DMS53 treated with DMSO at 0.1 percent for 48 hours (cell line): ENCODE measurements around the gene TANK.
"Not testable (repeated sequence)": the region's sequence is repeated elsewhere in the genome, so short reads cannot be mapped to it uniquely, and the experiment has no call there.

Experiments used
- DNase-seq: peaks from one replicate; lab custom pipeline; 2025; ENCODE audit not compliant: unreplicated experiment; lab: John Stamatoyannopoulos, UW

The TANK gene

DNA sequence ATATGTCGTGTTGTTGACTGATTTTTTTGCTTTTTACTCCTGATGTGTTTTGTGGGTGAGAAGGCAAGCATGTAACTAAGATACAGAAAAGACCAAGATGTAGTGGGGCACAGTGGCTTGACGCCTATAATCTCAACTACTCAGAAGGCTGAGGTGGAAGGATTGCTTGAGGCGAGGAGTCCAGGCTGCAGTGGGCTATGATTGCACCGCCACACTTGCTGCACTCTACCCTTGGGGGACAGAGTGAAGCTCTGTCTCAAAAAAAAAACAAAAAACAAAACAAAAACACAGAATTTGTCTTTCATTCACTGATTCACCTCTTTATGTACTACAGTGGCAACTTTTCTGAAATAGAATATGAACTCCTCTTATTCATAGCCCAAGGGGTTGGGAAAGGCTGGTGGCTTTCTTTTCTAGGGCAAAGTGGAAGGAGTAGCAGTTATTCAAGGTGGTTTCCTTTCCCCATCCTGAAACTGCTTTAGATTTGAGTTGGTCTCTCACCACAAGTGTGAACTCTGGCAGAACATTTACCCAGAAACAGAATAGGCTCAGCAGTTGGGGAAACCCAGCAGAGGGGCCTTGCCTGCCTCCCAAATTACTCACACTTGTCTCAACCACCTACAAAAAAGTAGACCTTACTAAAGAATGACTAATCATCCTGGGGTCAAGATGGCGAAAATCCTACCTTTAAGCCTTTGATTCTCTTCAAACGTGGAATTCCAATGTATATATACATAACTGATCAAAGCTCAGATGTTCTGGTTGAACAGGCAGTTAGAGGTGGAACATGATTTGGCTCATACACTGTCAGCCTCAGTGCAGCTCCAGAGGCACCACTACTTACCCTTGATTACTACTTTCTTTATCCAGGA lies 6.5 kb downstream of the TANK start:
- DNase-seq, result no peak

DNA sequence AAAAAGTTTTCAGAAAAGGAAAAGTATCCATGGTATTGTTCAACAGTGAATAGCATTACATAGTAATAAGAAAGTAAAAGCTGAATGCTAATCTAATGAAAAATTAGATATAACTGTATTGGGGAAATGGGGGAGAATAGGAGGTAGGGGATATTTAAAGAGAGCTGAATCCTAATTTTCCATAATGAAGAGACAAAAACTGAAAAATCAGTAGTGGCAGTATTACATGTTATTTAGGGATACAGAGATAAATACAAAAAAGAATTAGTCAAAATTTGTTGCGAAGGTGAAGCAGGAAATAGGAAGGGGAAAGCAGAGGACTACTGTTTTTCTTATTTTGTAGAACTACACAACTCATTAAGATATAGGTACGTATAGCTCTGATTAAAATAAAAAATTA lies 9.1 kb downstream of the TANK start:
- DNase-seq, result no peak

DNA sequence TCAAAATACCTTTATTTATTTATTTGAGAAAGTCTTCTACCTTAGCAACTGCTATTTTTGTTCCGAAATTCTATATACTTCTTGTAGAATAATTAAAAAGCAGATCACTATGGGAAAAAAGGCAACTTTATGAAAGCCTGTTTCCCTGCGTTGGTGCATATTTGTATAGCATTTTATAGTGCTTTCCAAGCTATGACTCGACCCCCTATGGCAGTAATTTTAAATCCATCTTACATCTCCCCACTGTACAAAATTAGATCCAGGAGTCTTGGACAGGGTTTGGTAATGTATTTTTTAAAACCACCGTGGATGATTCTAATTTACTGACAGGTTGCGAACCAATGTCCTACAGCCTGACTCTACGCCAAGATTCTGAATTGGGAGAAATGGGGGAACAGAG lies 10.1 kb downstream of the TANK start:
- DNase-seq, result no peak

DNA sequence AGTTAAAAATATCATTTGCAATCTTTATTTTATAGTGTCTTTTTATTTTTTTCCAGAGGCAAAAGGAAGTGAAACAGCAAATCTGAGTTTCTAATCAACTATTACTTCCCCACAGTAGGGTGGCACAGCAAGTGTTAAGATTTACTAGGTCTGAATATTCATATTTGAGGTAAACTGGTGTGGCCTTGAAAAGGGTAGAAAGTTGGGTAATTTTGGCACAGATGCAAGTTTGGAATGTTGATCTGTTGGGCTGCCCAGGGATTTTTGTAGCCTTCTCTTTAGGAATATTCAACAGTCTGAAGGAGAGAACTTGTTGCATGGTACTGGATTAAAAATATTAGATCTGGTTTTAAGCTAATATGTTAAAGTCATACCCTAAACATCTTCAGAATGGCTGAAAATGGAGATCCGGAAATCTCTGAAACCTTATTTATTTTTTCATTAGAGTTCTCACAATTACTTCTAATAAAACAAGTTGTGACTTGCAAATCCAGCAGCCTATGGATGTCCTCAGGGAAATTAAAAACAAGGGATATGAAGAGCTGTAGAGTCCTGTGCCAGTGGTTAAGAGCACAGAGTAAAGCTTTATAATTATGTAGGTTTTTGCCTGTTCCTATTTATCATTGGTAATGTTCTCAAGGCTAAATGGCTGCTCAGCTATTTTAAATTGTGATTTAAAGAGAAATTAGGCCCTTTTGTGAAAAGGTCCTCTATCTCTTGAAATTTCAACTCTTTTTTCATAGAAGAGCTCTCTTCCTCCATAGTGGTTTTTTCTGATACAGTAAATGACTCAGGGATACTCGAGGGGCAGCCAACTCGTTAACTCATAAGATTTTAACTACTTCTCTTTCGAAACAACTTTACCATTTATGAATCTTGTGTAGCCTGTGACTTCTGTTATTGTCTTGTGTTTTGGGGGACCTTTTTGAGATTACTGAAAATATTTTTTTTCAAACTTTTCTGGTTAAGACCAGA lies 11.0 kb downstream of the TANK start:
- DNase-seq, result no peak

DNA sequence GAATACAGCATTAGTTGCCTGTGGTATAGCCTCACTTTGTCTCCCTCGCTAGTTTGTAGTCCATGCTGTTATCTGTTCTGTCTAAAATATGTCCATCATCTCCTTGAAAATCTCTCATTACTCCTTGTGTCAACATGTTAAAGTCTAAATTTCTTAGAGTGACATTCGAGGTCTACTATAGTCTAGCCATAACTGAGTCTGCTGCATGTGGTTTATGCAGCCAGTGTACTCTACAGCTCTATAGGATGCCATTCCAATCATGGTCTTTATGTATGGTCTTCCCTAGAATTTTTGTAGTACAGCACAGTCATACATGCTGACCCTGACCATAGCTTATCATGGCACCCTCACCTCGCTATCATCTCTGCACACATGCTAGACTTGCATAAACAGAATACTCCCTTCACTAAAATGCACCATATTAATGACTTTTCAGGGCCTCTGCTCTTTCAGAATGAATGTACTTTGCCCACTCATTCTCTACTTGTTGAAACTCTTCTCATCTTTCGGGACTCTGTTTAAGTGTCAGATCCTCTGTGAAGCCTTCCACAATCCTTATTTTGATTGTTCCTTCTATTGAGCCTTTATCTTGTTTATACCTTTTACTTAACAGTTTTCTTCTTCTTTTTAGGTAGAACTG lies 12.8 kb downstream of the TANK start:
- DNase-seq, result no peak

DNA sequence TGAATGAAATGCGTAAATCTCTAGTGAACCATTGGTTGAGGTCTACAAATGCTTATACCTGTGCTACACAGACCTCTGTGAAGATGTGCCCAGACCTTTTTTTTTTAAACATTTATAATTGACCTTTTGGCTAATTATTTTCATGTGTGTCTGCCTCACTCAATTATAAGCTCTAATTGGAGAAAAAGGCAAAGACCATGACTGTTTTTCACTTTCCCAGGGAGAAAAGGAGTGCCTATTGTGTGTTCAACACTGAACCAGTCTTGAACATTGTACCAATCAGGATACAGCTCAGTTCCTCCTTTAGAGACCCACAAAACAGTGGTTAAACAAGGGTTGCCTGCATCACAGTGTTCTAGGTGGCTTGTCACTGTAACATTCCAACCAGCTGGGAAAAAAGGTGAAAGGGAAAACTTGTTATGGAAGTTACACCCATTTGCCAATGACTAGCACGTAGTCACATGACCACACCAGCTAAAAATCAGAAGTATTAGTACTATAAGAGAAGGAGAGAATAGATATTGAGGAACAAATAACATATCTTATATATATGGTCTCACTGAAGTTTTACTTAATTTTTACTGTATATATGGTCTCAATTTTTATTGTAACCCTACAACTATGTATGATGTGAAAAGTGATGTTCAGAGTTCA lies 13.4 kb downstream of the TANK start:
- no peak for DNase-seq

DNA sequence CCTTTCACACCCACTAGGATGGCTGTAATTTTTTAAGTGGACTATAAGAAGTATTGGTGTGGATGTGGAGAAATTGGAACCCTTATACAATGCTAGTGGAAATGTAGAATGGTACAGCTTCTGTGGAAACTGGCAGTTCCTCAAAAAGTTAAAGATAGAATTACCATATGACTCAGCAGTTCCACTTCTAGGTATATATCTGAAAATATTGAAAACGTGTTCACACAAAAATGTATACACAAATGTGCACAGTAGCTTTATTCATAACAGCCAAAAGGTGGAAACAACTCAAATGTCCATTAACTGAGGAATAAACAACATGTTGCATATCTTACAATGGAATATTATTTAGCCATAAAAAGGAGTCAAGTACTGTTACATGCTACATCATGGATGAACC lies 17.7 kb downstream of the TANK start:
- DNase-seq, result no peak

DNA sequence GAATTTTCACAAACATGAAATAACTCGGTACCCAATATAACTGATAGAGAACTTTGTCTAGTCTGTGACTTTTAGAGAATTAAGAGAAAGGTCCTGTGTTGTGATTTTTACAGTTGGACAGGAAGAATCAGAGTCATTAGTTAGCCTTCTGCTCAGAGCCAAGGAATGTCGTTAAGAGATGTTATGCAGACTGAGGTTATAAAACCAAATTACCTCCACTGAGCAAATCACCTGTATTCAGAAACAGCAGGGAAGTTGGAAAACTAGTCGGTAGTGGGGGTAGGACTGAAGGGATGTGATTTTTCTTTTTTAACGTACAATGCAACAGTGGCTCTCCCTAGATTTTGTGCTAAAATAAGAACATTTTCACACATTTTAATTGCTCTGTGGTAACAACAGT lies 18.5 kb downstream of the TANK start:
- DNase-seq, result no peak

DNA sequence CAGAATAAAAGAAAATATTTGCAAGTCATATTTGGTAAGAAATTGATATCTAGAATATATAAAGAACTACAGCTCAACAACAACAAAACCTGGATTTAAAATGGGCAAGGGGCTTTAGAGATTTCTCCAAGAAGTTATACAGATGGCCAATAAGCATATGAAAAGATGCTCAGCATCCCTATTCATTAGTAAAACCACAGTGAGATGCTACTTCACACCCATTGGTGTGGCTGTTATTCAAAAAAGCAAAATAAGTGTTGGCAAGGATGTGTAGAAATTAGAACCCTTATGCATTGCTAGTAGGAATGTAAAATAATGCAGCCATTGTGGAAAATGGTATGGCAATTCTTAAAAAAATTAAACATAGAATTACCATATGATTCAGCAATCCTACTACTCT lies 29.8 kb downstream of the TANK start:
- DNase-seq, result no peak

DNA sequence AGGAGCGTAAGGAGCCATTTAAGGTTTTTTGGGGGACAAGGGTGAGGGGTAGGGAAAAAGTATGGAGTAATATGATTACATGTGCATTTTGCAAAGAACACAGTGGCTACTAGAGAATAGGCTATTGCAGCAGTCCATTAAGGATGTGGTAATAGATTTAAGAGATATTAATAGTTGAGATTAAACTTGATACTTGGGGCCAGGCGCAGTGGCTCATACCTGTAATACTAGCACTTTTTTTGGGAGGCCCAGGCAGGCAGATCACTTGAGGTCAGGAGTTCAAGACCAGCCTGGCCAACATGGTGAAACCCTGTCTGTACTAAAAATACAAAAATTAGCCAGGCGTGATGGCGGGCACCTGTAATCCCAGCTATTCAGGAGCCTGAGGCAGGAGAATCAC lies 35.4 kb downstream of the TANK start:
- not testable (repeated sequence) for DNase-seq

DNA sequence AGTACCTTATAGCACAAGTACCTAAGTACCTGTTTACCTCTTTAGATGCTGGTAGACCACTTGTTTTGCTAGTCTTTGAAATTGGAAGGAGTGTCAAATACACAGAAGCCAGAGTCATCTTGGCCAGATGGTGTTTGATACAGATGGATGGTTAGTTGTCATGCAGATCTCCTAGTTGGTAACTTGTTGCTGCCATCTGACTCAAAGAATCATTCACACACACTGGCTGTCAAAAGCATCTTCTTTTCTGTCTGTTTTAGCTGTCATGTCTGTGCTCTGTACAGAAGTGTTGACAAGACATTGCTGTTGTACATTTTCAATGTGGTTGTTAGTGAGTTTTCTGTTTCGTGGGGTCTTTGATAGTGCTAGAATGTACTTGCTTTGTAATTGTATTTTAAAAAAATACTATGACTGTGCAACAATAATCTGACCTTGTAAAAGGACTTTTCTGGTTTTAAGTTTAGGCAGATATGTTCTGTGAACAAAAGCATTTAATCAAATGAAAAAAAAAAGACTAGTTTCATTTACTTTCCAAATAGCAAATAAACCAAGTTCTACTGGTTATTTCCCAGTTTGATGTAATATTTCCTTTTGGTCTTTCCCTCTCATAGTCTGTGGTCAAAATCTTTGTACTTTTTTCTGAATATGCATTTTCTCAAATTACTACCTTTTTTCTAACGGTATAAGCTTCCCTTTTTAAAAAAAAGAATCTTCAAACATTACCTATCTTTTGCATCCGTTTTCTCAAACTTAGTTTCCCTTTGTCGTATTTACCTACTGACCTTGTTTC lies 39.9 kb downstream of the TANK start:
- DNase-seq, result no peak

DNA sequence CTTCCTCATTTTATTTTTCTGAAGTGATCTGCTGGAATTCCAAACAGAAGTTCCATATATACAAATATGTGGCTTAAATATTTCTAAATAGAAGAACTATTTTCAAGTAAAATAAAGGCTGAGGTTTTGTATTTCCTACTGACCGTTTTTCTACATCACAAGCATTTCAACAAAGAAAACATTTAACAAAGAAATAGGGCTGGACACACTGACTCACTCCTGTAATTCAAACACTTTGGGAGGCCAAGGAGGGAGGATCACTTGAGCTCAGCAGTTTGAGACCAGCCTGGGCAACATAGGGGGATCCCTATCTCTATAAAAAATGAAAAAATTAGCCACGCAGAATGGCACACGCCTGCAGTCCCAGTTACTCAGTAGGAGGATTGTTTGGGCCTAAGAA lies 44.6 kb downstream of the TANK start:
- DNase-seq, result no peak

DNA sequence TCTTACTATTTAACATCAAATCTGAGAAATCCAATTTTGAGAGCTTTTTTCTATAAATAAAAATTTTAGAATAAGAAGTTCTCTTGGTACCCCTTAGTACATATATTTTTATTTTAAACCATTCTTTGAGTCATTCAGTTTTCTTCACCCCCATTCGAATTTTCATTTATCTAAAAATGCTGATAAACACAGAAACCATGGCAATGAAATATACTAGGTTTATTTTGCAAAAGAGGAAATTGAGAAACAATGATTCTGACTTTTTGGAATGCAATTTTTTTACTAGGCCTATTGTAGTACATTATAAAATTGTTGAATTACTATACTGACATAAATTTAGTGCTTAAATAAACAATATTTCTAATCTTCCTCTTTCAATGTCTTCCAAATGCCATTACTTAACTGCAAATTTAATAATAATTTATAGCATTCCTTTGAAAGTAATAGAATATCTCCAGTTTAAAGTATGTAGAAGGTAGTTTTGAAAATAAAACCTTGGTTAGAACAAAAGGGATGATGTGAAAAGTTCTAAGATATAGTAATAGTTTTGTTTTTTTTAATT lies 46.3 kb downstream of the TANK start:
- no peak for DNase-seq

DNA sequence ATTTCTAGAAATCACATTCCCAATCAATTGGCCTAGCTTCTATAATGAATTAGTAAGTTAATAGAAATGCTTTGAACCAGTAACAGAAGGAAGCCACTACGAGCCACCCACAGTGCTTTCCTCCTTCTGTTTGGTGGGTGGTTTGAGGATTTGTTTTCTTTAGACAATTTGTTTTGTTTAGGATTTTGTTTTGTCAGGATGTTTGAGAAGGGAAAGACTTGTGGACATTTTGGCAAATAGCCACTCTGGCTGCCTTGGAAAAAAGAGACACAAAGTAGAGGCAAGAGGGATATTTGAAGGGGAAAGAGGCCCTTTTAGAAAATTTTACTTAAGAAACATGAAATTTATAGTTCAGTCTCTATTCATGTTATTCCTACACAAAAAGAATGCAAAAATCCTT lies 47.7 kb downstream of the TANK start:
- no peak for DNase-seq

DNA sequence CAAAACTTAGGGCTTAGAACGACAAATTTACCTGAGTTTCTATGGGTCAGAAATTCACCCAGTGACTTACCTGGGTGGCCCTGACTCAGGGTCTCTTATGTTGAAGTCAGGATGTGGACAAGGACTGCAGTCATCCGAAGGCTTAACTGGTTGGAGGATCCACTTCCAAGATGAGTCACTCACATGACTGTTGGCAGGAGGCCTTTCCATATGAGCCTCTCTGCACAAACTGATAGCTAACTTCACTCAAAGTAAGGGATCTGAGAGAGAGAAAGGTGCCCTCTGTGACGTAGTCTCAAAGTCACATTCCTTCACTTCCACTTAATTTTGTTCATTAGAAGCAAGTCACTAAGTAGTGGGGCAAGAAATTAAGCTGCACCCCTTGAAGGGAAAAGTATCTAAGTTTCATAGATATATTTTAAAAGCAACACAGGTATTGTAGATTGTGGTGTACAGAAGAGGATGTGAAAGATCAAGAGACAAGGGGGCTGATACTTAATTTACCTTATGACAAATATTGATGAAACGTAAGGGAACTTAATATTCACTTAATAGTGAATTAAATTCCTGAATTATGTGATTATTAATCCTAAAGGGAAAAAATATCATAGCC lies 48.4 kb downstream of the TANK start:
- DNase-seq, result peak; percentile 60

DNA sequence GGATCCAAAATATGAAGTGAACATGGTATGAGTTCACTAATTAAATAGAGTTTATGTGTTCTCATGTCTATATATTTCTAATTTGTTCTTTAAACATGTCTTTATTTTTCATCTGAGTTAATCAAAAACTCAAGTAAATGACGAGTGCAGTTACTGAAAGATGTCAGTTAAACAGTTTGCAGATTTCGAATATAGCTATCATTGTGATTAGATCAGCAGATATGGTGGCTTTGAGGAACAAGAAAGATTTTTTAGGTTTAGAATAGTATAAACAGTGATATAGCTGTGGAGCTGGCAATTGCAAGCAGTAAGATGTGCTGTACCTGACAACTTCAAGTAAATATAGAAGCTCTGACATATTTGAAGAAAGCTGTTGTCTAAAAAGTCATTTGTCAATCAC lies 49.7 kb downstream of the TANK start:
- no peak for DNase-seq

DNA sequence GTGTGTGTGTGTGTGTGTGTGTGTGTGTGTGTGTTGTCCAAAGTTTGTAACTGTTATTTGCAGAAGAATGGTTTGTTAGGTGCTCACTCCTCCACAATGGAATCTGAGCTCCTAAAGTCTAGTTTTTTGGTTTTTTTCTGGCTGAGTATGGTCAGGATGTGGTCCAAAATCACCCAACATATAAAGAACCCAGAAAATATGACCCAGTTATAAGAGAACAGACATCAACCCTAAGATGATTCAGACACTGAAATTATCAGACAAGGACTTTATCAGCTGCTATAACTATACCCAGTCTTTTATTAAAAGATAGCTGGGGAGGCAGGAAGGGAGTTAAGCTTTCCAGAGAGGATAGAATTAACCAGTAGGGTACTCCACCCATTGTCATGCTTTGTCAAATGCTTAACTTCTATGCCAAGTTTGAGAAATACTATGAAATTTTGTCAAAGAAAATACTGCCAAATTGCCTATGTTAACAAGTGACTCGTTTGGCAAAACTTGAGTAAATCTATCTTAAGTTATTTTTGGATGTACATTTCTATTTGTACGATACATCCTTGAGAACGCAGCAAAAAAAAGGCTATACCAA lies 57.5 kb downstream of the TANK start:
- no peak for DNase-seq

DNA sequence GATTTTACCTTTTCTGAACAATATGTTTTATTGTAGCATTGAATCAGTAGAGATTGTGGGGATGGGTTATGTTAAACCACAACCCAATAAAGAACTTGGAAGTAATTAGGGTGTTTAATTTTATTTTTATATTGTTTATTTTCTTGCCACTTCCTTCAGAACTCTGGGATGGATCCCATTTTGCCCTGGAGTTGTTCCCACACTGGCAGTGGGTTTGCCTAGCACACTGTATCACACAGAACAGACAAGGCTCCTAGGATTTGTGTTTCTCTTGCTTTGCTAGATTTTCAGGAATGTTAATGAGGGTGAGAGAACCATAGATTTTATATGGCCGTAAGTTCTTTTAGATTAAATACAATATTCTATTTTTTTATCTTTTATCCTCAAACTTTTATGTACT lies 59.0 kb downstream of the TANK start:
- no peak for DNase-seq

DNA sequence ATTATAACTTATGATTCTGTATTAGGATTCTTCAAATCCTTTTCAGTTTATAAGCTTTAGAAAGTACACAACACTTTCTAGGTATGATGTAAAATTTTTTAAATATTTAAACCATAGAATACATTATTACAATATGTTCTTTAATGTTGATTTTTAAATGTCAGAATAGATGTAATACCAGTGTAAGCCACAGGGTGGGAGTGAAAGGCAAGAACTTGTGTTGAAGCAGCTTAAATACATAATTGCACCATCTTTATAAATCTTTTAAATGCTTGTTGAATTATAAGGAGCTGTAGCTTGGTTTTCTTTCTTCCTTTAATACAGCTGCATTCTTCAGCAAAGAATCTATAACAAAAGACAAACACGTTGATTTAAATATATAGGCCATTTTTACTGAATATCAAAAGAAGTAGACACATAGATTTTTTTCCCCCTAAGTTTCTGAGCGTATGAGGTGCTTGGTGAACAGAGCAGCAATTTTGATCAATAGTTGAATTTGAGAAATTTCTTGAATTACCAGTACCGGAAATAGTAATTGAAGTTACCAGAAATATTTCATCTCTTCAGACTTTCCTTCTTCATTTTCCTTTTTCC lies 63.0 kb downstream of the TANK start:
- DNase-seq, result peak; percentile 33
